ENCODE results near the gene PTPRH.

GRCh38 chr19:55171440-55171839 lies 37.9 kb downstream of the PTPRH start:
- no peak for TF ChIP-seq POLR2A (IDR thresholded peaks at IDR 0.05)
- TF ChIP-seq, protein P1, sequence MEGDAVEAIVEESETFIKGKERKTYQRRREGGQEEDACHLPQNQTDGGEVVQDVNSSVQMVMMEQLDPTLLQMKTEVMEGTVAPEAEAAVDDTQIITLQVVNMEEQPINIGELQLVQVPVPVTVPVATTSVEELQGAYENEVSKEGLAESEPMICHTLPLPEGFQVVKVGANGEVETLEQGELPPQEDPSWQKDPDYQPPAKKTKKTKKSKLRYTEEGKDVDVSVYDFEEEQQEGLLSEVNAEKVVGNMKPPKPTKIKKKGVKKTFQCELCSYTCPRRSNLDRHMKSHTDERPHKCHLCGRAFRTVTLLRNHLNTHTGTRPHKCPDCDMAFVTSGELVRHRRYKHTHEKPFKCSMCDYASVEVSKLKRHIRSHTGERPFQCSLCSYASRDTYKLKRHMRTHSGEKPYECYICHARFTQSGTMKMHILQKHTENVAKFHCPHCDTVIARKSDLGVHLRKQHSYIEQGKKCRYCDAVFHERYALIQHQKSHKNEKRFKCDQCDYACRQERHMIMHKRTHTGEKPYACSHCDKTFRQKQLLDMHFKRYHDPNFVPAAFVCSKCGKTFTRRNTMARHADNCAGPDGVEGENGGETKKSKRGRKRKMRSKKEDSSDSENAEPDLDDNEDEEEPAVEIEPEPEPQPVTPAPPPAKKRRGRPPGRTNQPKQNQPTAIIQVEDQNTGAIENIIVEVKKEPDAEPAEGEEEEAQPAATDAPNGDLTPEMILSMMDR (IDR thresholded peaks at IDR 0.05): no peak
